HS-5 (cell line): ENCODE results near the gene PPP1R36.
A peak's percentile ranks its signal among the peaks of the same experiment; 100 is the strongest.
"Not testable (repeated sequence)": the region's sequence is repeated elsewhere in the genome, so short reads cannot be mapped to it uniquely, and the experiment has no call there.

Experiments used
- DNase-seq: peaks from one replicate; pipeline ENCODE4 v3.0.0-alpha.2; 2012; ENCODE audit warnings: low read depth

Gene PPP1R36

GRCh38 chr14:64612971-64613666 is 63.4 kb downstream of the PPP1R36 start:
- no peak for DNase-seq

DNA sequence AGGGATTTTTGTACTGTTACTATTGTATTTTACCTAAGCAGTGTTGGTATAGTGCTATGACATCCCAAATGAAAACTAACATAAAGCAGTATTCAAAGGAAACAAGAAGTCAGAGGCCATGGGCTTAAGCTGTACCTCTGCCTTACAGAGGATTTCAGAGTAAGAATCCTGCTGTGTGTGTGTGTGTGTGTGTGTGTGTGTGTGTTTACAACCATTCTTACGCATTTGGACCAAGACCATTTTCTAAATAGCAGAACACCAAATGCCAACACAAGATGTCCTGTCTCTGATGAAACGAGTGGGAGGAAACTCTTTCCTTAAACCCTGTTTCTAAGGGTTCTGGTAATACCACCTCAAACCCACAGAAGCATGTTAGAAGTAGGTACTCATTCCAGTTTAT is 64.4 kb downstream of the PPP1R36 start:
- DNase-seq, result no peak

- no peak for DNase-seq
Observed at GRCh38 chr14:64614805-64615391, 65.1 kb downstream of the PPP1R36 start.

DNA sequence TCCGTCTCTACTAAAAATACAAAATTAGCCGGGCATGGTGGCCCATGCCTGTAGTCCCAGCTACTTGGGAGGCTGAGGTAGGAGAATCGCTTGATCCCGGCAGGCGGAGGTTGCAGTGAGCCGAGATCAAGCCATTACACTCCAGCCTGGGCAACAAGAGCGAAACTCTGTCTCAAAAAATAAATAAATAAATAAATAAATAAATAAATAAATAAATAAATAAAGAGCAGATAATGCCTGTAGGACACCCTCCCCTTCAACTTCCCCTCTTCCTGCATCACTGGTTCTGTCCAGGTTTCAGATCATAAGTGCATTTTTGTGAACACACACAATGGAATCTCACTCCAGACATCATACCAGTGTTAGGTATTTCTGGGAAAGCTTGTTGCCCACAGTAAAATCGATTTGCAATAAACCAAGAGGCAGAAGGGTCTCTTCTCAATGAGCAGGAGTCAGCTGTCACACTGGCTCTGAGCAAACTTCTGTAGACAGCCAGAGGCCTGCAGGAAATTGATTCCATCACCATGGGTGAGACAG is 68.2 kb downstream of the PPP1R36 start:
- not testable (repeated sequence) for DNase-seq

- no peak for DNase-seq
Observed at GRCh38 chr14:64620910-64621309, 71.1 kb downstream of the PPP1R36 start.

DNA sequence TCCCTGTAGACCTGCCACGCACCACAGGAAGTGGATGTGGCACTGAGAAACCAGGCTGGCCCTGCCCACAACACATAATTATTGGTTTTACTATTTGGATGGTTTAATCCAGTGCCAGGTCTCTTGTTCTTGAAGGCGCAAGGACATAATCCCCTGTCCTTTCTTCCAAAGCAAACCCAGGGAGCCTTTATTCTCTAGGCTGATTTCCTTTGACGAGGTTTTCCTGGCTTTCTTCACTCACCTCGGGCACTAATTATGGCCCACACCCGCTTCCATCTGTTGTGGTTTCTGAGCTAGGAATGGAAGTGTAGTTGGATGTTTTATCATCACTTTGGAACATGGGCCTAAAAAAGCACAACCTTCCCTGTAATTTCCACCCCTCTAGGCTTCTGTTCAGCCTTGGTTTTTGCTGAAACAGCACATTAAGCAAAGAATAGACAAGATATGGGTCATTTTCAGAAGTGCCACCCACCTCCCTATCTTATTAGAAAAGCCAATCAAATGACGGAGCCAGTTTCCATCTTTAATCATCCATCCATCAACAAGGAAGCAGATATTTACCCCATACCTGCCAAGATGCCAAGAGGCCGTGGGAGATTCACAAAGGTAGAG is 73.9 kb downstream of the PPP1R36 start:
- DNase-seq, result no peak

DNA sequence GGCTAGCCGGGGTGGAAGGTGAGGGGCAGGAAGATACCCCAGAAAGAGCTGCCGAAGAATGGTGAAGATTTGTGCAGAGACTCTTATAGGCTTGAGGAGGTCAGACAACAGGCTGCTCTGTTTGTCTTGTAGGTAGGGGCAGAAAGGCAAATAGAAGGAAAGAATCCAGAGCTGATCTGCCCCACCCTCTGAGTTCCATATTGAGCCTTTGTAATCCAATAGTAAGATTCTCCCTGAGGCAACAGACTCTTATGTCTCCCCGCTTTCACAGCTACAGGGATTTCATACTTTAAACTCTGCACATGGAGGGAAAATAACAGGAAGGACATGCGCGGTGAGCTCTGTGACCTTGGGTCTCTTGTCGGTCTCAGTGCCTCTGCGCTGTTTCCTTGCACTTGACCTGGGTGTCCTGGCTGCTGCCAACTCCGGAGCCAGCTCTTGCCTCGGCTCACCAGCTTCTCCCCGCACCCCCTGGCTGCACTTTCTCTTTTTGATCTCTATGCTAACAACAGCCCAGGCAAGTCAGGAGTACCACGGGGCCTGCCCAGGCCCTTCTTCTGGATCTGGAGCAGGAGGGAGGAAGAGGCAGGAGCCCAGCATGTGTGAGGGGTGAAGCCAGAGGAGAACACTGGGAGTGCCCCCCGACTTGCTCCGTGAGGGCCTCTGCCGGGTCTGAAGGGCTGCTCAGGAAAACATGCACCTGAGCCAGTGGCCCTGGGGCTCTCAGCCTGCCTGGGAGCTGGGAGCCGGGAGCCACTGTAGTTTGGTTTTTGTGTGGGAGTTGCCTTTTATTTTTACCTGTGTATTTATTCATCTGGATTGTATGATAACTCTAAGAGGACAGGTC is 75.8 kb downstream of the PPP1R36 start:
- no peak for DNase-seq

DNA sequence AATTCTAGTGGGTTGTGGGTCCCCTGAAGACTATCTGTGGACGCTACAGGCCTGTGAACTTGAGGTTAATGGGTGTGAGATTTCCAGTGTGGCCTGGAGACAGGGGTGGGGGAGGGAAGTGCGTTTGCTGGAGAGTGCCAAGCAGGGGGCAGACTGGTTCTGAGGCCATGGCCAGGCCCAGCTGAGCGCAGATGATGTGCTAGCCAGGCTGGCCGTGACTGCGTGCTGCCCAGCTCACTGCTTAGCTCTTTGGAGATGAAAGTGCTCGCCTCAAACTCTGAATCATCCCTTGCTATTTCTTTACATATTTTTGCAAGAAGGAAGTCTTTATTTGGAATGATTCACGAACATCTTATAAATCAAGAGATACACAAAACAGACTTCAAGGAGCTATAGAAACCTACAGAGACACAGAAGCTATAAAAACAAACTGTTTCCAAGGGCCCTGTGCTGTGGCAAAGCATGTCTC is 79.2 kb downstream of the PPP1R36 start:
- peak; percentile 71 for DNase-seq

- no peak for DNase-seq
Observed at GRCh38 chr14:64630778-64631177, 81.0 kb downstream of the PPP1R36 start.

DNA sequence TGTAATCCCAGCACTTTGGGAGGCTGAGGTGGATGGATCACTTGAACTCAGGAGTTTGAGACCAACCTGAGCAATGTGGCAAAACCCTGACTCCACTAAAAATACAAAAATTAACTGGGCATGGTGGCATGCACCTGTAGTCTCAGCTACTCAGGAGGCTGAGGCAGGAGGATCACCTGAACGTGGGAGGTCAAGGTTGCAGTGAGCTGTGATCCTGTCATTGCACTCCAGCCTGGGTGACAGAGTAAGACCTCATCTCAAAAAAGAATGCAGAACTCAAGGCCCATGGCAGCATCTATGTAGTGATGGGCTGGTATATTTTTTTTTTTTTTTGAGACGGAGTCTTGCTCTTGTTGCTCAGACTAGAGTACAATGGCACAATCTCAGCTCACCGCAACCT is 81.5 kb downstream of the PPP1R36 start:
- DNase-seq, result not testable (repeated sequence)

DNA sequence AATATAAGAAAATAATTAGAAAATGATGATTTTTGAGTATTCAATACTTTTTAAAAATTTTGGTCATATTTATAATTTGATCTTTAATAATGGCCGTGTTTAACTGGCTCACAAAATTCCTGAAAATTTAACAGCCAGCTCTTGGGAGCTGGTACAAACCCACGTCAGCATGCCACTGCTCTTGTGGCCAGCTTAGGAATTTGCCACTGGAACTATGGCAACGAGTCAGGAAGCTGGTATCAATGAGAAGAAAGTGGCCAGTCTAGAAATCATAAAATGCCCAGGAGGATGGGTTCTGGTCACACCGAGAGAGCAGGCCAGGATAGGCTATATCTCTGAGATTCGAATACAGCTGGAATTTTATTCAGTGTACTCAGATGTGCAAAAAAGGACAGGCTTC is 82.3 kb downstream of the PPP1R36 start:
- no peak for DNase-seq

DNA sequence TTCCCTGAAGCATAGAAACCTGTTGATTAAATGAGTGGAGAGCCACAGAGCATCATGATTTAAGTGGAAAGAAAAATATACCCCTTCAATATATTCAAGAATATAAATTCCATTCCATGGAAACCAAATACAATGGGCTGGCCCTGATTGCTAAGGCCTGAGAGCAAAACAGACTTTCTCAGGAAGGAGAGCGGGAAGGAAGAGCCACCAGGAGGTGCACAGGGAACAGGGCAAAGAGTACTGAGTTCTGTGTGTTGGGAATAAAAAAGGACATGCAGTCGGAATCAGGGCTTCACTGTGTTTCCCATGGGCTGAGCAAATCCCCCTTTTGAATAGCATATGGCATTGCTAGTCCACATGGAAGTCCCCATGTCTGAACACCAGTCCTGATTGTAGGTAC is 84.8 kb downstream of the PPP1R36 start:
- no peak for DNase-seq

- no peak for DNase-seq
Observed at GRCh38 chr14:64636208-64636979, 86.6 kb downstream of the PPP1R36 start.

DNA sequence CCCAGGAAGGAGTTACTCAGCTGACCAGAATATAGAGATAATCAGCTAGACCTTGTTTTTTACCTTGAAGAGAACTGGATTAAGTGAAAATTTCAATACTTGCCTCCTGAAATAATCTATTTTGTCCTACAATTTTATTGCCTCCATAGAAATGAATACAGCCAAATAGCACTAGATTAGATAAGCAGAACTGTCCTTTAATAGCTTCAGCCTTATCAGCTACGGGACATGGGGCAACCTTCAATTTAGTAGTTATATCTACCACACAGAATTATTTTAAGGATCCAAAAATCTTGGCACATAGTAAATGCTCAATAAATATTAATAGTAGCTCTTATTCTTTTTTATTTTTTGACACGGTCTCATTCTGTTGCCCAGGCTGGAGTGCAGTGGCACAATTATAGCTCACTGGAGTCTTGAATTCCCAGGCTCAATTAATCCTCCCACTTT is 87.2 kb downstream of the PPP1R36 start:
- no peak for DNase-seq

- DNase-seq, result no peak
Observed at GRCh38 chr14:64637735-64638473, 88.1 kb downstream of the PPP1R36 start.

- DNase-seq, result no peak
Observed at GRCh38 chr14:64638625-64639024, 88.9 kb downstream of the PPP1R36 start.
